Measurements from ENCODE around the gene GATA3.

The GATA3 gene

DNA sequence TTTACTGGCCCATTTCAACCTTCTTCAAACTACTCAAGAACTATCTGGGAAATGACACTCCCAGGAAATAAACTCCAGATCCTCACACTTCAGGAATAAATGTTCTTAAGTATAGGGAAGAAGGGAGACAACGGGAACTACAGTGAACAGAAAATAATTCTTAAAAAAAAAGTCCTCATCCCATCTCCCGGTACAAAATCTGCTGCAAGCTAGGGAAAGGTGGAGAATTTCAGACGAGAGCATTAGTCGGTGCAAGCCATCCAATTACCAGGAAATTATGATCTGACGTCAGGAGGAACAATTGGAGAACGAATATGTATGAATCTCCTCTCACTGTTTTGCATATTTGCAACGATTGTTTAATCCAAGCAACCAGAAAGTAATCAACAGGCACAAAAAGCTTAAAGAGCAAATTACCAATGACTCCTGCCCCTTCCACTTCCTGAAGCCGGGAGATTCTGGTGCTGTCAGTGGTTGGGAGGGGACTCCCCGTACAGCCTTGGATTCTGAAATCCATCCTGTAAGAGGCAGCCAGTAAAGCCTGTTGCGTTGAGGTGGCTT lies 15.1 kb upstream of the GATA3 start:
- DNase-seq = no peak

DNA sequence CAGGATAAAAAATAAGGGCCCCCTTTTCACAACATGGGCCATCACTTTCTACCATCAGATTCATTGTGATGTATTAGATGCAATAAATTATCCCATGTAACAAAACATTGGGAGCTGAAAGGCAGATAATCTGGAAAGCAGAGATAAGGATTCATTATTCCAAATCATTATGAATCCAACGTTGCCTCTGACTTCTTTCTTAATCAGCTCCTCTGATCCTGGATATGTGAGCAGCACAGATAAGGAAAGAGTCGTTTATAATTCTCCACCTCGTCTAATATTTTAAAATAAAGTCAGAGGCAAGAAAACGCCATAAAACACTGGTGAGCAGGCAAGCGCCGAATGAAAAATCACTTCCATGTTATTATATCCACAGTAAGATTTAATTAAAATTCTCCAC lies 13.8 kb upstream of the GATA3 start:
- DNase-seq = no peak

- DNase-seq = no peak
These were observed 13.1 kb upstream of the GATA3 start for GRCh38 chr10:8041284-8041991.

DNA sequence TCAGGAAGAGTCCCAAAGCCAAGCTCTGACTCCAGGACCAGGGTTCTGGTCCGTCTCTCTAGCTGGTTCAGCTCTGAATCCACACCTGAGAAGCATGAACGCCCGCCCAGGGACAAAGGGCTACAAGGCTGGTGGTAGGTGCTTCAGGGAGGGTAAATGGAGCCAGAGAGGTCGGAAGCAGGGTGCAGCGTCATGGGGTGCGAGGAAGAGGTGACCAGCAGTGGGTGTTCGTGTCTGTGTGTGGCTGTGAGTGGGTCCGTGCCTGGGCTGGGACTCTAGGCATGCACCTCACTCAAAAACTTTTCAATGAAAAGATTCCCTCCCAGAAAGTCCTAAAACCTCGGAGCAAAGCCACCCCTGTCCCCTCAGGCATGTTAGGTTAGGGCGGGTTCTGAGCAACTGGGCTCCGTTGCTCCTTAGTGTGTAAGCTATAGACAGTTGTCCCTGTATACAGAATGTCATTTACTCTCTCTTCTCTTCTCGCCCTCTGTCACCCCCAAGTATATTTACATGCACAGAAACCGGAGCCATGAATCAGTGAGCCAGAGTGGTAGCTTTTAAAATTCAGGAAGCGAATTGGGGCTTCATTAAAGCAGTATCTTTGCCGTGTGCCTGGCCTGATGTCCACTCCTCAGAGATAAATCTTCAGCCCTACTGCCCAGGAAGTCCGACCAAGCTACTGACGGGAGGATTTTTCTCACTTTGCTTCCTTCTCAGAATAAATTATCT lies 12.3 kb upstream of the GATA3 start:
- no peak for DNase-seq

- DNase-seq = no peak
These were observed 11.5 kb upstream of the GATA3 start for GRCh38 chr10:8042721-8043568.

GRCh38 chr10:8043569-8044306 lies 10.8 kb upstream of the GATA3 start:
- DNase-seq = no peak

GRCh38 chr10:8044331-8044907 lies 10.1 kb upstream of the GATA3 start:
- no peak for DNase-seq

GRCh38 chr10:8044908-8045725 lies 9.4 kb upstream of the GATA3 start:
- no peak for DNase-seq

DNA sequence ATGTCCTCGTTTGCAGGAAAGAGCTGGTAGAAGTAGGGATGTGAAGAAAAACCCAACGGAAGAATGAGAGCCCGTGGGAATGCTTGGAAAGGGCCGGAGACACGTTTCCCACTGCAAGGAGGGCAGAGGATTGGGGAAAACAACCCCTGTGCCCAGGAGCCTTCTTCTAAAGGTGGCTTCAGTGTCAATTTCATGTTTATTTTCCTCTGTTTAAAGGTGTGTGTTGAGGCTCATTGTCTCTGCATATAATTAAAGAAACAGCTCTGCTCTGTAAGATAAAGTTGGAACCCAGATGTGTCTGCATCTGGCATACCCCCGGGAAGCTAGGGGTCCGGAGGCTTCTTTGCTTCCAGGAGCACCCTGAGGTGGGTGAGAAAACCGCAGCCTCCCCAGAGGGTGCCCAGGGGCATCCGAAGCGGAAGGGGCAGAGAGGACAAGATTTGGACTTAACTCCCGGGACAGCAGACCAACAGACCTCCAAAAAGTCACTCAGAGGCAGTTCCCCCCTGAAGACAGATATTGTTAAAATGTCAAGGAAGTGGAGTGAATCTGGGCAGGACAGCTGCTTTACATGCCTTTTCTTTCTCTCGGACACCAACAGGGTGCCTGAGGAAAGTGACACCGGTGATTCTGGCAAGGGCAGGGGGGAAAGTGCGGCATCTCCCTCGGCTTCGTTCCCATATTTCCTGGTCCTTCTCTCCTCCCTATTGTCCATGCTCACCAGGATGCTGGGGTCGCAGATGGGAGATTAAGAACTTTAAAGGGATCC lies 8.6 kb upstream of the GATA3 start:
- DNase-seq = no peak

DNA sequence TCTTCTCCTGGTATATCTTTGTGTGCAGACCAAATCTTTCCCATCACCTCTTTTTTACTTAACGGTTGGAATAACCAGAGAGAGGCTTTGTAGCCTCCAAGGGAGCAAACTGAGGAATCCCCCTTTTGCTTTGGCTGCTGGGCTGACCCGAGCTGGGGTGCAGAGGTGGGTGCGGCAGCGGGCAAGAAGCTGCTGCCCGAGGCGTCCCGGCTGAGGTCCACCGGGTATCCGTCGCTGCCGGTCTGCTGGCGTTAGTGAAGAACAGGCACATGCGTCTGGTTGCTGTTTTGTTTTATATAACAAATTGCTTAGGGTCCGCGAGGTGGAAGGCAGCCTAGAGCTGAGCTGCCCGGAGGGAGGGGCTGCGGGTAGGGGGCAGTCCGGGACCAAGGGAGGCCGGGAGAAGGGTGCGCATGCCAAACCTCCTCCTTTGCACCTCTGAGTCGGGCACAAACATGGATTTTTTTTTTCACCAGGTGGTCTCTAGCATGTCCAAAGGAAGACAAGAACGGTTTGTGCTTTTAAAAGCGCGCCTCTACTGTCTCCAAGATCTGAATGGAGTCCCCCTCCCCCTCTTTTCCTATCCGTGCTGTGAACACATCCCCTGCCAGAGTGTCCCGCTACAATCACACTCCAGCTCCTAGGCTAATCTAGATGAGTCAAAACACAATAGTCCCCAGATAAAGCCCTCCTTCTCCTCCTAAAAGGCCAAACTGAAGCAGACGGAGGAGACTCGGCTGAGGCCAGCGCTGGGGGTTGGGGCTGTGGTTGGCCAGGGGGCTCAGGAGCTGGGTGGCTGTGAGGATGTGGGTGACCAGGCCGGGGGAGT lies 6.8 kb upstream of the GATA3 start:
- no peak for DNase-seq

- DNase-seq = no peak
These were observed 6.0 kb upstream of the GATA3 start for GRCh38 chr10:8048281-8049008.

GRCh38 chr10:8049045-8049864 lies 5.2 kb upstream of the GATA3 start:
- no peak for DNase-seq

GRCh38 chr10:8049865-8050555 lies 4.5 kb upstream of the GATA3 start:
- no peak for DNase-seq

- DNase-seq = no peak
These were observed 3.9 kb upstream of the GATA3 start for GRCh38 chr10:8050556-8051108.

GRCh38 chr10:8051109-8051821 lies 3.2 kb upstream of the GATA3 start:
- no peak for DNase-seq

DNA sequence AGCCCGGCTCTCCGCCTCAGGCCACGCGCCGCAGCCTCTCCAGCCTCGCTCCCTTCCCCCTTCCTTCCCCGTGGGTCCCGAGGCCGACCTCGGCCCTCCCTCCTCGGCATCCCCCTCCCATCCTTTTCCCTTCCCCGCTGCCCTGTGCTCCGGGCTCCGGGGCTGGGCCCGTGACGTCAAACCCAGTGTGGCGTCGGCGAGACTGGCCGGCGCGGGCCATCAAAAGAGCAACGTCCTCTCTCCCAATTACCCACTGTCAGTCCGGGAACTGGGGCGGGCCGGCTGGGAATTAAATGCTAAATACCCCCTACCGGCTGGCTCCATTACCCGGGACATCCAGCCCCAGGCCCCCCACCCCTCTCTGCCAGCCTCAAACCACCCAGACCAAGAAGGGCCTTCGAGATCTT lies 2.6 kb upstream of the GATA3 start:
- no peak for DNase-seq

All from NK-92 treated with Interleukin-12 subunit alpha and Interleukin-12 subunit beta, amount 100 ng/mL, for 24 hours (cell line).